ENCODE results near the gene SLC9A2. TPM values are rescaled to one million over a fixed set of nuclear protein-coding genes. Genes with fewer than 3 reads are reported as not detected.

The SLC9A2 gene
- total and polyA plus RNA-seq, 10 of the 15 experiments (the other 5 are each of a cell fraction or from before 2014, with no cell fraction given) = 0.13 to 1.2 (median 0.79) TPM

GRCh38 chr2:102634831-102635241 lies 15.5 kb downstream of the SLC9A2 start:
- Histone ChIP-seq H3K27ac (ENCODE audit: control insufficient read depth, insufficient read depth) (no peak overlapping the region), H3K4me1 (ENCODE audit: control insufficient read depth, insufficient read depth, low read length) (no peaks in the 10 kb centered on the region), H4K20me1 (ENCODE audit: control insufficient read depth, insufficient read depth) (no peaks in the 10 kb centered on the region), H3K9me3 (replicated peaks; ENCODE audit: control insufficient read depth, insufficient read depth, low read length) (no peaks in the 10 kb centered on the region), H3K4me3 (no peak overlapping the region), H2AFZ (ENCODE audit: control insufficient read depth, low read depth, low read length) (no peak overlapping the region), H3K4me2 (ENCODE audit: control insufficient read depth, insufficient read depth) (no peak overlapping the region), H3K79me2 (ENCODE audit: control insufficient read depth, insufficient read depth, low read length) (no peaks in the 10 kb centered on the region), H3K36me3 (ENCODE audit: control insufficient read depth in 2 of 2, insufficient read depth in 2 of 2, low read length in 1 of 2) (no peaks in the 10 kb centered on the region), H3K9ac (ENCODE audit: control insufficient read depth, insufficient read depth, low read length) (no peak overlapping the region), H3K27me3 (replicated peaks in 1 of 2; ENCODE audit: control insufficient read depth in 2 of 2, insufficient read depth in 2 of 2, low read length in 1 of 2) (no peaks in the 10 kb centered on the region; a peak in 1 of 4 replicates)
- no peak for TF ChIP-seq TCF12 (IDR thresholded peaks at IDR 0.05; ENCODE audit: low read depth, low read length)
- WGBS (ENCODE audit: insufficient coverage, insufficient replicate concordance, low lambda C conversion rate, missing lambda C conversion rate) = 58% methylated on average over 6 of the region's 6 CpGs
- intact Hi-C loops (cut with micrococcal nuclease; ENCODE audit: unreplicated experiment) = no loop called here
- FAIRE-seq = no peak
- in situ Hi-C loops (cut with MboI) = no loop called here
- ChIA-PET CTCF (interaction anchor here (0.7 to 9.0 kb wide), 2 partner anchors 19 to 161 kb away, joined by 3 to 65 read pairs; no protein-coding TSS in a partner anchor), SMC1A (ENCODE audit: uncharacterized antibody, unreplicated experiment) (interaction anchor here (1.6 kb wide), 1 partner anchor 18 kb away, joined by 4 read pairs; no protein-coding TSS in a partner anchor), POLR2A (no interaction called here), RAD21 (ENCODE audit: unreplicated experiment) (no interaction called here)
- DNase-seq (ENCODE audit: low read depth, low spot score) = no peak
- ATAC-seq = no peak
- no TSS peak for BruUV-seq (replicated peaks)

GRCh38 chr2:102635317-102635716 lies 16.0 kb downstream of the SLC9A2 start:
- ChIA-PET RAD21 (ENCODE audit: unreplicated experiment) (no interaction called here), SMC1A (ENCODE audit: uncharacterized antibody, unreplicated experiment) (interaction anchor here (1.1 to 1.9 kb wide), 3 partner anchors 19 to 20 kb away, joined by 4 to 5 read pairs (median 4); no protein-coding TSS in a partner anchor), POLR2A (no interaction called here), CTCF (interaction anchor here (0.6 to 9.0 kb wide), 2 partner anchors 20 to 144 kb away, joined by 3 to 65 read pairs; no protein-coding TSS in a partner anchor)
- Histone ChIP-seq H3K4me3 (no peak overlapping the region), H3K36me3 (ENCODE audit: control insufficient read depth in 2 of 2, insufficient read depth in 2 of 2, low read length in 1 of 2) (no peaks in the 10 kb centered on the region), H3K4me1 (ENCODE audit: control insufficient read depth, insufficient read depth, low read length) (no peaks in the 10 kb centered on the region), H3K27me3 (replicated peaks in 1 of 2; ENCODE audit: control insufficient read depth in 2 of 2, insufficient read depth in 2 of 2, low read length in 1 of 2) (no peaks in the 10 kb centered on the region; a peak in 1 of 4 replicates), H3K4me2 (ENCODE audit: control insufficient read depth, insufficient read depth) (no peak overlapping the region), H3K27ac (ENCODE audit: control insufficient read depth, insufficient read depth) (no peak overlapping the region), H3K9ac (ENCODE audit: control insufficient read depth, insufficient read depth, low read length) (no peak overlapping the region), H3K9me3 (replicated peaks; ENCODE audit: control insufficient read depth, insufficient read depth, low read length) (no peaks in the 10 kb centered on the region), H3K79me2 (ENCODE audit: control insufficient read depth, insufficient read depth, low read length) (no peaks in the 10 kb centered on the region), H4K20me1 (ENCODE audit: control insufficient read depth, insufficient read depth) (no peaks in the 10 kb centered on the region), H2AFZ (ENCODE audit: control insufficient read depth, low read depth, low read length) (no peak overlapping the region)
- TF ChIP-seq ZNF274 (IDR thresholded peaks at IDR 0.05; ENCODE audit: insufficient read depth, insufficient read length) = no peak
- no peak for TF ChIP-seq PRDM15 (CRISPR knock-in tag; IDR thresholded peaks at IDR 0.05)
- no peak for TF ChIP-seq TCF7 (IDR thresholded peaks at IDR 0.05; ENCODE audit: borderline replicate concordance)
- TF ChIP-seq NFIC (IDR thresholded peaks at IDR 0.05; ENCODE audit: low read depth, low read length) = no peak
- TF ChIP-seq WRNIP1 (IDR thresholded peaks at IDR 0.05; ENCODE audit: borderline replicate concordance, low read depth, low read length) = no peak
- TF ChIP-seq ESRRA (IDR thresholded peaks at IDR 0.05; ENCODE audit: low read length) = no peak
- DNase-seq (ENCODE audit: low read depth, low spot score) = no peak
- intact Hi-C loops (cut with micrococcal nuclease; ENCODE audit: unreplicated experiment) = no loop called here
- no TSS peak for BruUV-seq (replicated peaks)
- ATAC-seq = no peak
- no peak for FAIRE-seq
- 47% methylated on average over 7 of the region's 7 CpGs for WGBS (ENCODE audit: insufficient coverage, insufficient replicate concordance, low lambda C conversion rate, missing lambda C conversion rate)
- in situ Hi-C loops (cut with MboI) = no loop called here

Measured in GM12878 (cell line).